Stimulated activated CD8-positive, alpha-beta memory T cell treated with anti-CD3 and anti-CD28 coated beads, Interleukin-15, amount 100 ng/mL, for 48 hours (primary cell): ENCODE results near the gene CASP1.
"Not testable (repeated sequence)": the region's sequence is repeated elsewhere in the genome, so short reads cannot be mapped to it uniquely, and the experiment has no call there.

Experiments
- DNase-seq, 2 donors: peaks; one replicate each; pipeline ENCODE4 v3.0.0-alpha.2; 2020; ENCODE audit warnings: low read depth in 2 of 2

Gene CASP1

DNA sequence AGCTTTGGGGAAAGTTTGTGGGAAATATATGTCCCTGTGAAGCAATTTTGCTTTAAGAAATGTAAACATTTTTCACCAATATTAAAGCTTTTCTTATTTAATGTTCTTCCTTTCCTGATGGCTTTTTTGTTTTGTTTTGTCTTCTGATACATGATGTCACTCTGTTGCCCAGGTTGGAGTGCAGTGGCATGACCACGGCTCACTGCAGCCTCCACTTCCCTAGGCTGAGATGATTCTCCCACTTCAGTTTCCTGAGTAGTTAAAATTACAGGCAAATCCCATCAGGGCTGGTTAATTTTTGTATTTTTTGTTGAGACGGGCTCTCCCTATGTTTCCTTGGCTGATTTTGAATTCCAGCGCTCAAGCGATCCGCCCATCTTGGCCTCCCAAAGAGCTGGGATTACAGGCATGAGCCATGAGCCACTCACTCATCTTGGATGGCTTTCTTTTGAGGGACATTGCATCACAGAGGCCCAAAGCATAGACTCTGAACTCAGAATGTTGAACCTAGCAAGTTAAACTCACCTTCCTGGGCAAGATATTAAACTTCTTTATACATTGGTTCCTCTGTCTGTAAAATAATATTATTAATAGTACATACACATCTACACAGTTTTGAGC is 10.8 kb upstream of the CASP1 start:
- no peak for DNase-seq

DNA sequence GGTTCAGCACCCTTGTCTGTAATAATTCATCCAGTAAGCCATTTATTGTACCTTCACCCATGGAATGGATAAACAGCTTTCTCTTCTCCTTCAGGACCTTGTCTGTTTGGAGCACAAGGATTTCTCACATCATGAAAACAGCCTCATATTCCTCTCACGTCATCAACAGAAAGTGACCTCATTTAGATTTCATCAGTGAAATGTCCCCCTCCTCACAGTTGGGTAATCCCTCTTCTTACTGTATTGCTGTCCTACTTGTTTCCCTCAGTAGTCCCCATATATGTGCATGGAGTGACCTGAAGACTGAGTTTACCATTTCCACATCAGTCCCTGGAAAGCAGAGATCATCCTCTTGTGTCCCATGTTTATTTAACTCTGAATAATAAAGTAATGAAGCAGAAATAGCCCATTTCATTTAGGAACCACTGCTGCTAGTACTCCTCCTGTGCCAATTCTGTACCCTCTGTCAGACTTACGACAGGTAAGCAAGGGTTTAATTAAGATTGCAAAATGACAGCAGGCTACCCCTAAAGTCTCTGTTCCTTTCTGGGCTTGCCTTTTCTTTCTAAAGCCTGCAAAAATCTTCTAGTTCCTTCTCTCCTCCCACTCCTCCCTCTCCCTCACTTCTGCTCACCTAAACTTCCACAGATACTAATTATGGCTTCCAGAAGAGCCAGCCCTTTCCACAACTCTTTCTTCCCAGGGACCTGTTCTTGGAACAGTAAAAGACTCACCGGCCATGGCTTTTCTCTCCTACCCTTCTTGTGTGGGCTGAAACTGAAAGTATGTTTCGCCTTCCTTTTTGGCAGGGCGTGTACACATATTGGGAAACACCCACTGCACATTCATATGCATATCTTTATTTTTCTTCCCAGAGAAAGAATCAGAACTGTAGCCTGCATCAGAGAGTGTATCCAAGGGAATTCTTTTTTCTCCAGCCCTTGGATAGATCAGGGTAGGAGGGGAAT is 9.9 kb upstream of the CASP1 start, which contains the start of gene CARD16:
CARD16 (minus strand) TSS at position 779 of the 968 bp plus-strand sequence; CDS start at position 741, 38 bp downstream.
- peak in 1 of 2 donors; percentile 27 for DNase-seq

DNA sequence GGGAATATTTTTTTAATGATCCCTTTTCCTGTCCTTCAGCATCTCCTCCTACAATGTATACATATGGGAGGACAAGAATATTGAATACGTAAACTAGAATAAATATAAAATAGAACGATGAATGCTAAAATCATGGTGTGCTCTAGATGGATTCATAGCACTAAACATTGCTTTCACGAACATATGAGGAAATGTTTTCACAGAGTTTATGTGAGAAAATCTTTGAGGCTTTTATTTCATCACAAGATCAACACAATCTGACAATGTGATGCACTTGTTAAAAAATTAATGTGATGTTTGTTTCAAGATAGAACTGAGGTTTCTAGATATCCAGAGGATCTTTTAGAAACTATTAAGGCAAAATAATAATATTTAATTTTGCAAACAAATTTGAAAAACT is 7.2 kb upstream of the CASP1 start:
- no peak for DNase-seq

DNA sequence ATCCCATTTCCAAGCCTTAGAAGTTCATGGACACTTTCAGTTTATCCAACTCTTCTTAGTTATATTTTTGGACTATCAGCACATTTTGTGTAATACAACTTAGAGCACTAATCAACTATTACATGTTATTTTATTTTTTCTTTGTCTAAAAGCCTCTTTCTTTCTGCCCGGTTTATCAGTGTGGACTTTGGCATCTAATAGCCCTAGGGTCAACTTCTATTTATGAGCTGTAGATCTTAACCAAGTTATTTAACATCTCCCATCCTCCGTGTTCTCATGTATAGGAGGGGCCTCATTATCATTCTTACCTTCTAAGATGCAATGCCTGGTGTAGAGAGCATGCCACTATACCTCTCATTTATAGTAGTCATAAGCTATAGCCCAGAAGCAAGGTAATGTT is 5.8 kb upstream of the CASP1 start:
- no peak for DNase-seq

DNA sequence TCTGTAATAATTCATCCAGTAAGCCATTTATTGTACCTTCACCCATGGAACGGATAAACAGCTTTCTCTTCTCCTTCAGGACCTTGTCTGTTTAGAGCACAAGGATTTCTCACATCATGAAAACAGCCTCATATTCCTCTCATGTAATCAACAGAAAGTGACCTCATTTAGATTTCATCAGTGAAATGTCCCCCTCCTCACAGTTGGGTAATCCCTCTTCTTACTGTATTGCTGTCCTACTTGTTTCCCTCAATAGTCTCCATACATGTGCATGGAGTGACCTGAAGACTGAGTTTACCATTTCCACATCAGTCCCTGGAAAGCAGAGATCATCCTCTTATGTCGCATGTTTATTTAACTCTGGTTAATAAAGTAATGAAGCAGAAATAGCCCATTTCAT is 556 bp downstream of the CASP1 start:
- not testable (repeated sequence) for DNase-seq

DNA sequence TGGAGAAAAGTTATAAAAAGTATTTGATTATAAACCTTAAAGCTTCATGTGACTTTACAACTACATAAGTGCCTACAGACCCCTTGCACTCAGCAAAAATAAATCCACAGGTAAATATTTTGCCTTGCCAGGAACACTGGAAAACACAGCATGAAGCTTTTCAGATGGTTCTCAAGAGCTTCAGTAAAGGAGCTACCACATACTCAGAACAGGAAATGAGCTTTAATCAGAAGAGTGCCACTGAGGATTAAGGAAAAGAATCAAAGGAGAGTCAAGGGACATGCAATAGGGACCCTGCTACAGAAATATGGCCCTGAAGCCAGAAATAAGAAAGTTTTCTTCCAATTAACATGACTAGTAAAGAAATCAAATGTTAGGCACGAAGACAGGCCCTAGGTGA is 1.2 kb downstream of the CASP1 start:
- DNase-seq, result no peak

DNA sequence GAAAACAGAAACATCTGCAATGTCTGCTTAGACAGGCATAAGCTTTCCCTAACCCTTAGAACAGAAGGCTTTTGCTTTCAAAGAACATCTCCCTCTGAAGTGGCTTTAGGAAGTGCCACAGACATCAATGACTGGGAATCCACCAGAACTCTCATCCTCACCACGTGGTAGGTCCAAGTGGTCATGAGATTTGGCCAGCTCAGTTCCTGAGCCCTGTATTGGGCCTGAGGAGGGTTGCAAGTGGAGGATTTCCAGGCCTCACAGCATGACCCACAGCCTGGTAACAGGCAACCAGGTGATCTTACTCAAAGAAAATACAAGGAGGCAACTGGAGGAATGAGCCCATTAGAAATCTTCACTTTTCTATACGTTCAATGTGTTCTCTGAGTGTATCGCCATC is 1.6 kb downstream of the CASP1 start:
- DNase-seq, result no peak

DNA sequence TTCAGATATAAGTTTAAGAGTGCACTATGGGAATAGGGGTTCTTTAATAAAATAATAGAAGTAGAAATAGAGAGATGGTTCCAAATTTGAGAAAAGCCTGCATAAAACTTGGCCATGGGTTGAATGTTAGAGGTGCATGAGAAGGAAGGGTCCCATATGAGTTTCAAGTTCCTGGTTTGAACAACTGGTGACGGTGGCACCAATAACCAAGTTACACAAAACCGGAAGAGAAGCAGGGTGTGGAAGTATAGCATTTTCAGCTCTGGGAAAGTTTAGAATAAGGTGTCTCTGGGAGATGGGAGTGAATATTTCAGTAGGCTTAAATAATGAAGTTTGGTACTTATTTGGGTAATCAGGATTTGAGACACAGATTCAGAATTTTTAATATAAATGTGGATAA is 2.4 kb downstream of the CASP1 start:
- no peak for DNase-seq

DNA sequence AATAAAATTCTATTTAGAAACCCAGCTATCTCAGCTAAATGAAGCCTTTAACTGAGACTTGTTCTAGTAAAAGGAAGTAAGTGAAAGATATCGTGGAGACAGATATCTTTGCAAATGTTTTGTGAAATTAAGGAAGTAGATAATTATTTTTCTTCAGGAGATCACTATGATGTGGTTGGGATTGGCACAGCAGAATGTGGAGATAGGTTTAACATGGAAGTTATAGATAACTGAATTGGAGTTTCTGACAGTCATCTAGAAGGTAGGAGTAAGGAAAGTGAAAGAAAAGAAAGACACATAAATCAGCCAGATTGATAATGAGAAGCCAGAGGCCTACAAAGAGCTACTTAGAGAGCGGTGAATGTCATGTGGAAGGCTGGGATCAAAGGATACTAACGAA is 7.3 kb downstream of the CASP1 start:
- DNase-seq, result no peak

DNA sequence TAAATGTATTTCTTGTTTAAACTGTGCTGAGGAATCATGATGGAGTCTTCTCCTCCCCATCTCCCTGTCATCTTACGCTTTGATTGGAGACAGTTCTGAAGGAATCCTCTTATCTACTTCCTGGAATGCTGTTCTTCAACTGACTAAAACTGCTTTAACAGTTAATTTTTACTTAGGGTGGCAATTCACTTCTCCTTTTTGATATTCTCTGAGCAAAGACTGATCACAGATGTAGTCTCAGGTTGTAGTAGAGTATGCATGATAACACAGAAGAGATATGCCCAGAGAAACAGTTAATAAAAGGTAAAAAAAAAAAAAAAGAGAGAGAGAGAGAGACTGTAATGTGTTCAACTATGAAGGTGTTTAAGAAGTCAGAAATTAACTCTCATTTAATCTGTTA is 10.6 kb downstream of the CASP1 start:
- DNase-seq, result no peak

DNA sequence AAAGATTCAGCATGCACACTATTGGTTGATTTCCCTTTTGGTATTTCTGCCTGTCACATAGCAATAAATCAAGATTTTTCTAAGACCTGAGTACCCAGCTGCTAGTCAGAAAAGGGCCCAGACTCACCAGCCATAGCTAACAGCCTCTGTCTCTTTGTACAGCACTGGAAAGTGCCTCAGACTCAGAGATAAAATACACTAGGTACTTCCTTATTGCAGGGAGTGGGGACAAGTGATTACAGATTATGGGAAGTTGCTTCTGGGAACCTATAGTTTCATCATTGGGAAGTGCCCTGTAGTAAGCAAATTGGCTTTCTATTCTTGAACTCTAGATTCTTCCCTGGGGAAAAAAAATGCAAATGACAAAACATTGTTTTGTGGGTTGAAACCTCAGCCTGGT is 11.9 kb downstream of the CASP1 start, which contains the start of gene CASP5:
CASP5 (minus strand) TSS at position 166 of the 400 bp plus-strand sequence; CDS start at position 134, 32 bp downstream.
- no peak for DNase-seq

DNA sequence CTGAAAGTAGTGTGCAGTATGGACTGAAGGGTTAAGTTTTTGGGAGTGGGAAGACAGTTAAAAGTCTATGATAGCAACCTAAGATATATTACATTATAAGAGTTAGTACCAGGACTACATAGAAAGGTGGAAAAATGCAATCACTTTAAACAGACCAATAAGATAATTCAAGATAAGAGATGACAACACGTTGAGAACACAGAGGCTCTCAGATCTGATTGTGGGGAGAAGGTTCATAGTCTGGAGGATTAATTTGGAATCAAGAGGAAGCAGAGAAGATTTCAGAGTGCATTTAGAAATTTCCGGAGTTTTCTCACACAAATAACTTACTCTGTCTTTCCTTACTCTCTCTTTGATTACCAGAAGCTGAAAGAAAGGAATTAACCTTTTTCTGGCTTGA is 12.4 kb downstream of the CASP1 start:
- no peak for DNase-seq

DNA sequence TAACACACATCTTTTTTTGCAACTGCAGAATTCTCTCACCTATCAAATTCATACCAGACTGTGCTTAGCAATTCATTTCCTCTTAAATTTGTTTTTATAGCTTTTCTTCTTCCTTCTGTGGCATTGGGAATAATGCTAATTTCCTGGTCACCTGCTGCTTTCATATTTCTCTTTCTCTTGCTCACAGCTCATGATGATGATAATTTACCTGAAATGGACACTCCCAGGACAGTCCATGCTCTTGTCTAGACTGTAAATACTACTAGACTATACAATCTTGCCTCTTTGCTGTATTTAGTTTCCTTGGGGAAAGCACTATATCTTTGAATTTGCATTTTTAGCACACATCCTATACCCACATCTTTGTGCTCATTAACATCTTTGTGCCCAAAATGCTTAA is 27.5 kb downstream of the CASP1 start:
- no peak for DNase-seq

DNA sequence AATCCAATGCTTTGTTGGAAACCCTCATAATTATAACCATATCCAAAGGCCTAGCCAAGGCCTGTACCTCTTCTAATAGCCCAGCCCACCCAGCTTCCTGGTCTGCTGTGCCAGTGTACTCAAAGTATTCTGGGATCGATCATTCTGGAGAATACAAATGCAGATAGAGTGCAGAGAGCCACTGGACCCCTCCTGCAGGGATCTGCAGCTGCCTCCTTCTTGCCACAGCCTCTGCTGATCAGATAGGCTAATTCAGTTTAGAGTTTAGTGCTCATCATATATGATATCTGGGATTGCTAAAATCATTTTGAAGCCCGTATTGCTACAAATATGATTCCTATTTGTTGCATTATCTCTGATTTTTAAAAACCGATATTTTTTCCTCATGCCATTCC is 29.5 kb downstream of the CASP1 start:
- no peak for DNase-seq

DNA sequence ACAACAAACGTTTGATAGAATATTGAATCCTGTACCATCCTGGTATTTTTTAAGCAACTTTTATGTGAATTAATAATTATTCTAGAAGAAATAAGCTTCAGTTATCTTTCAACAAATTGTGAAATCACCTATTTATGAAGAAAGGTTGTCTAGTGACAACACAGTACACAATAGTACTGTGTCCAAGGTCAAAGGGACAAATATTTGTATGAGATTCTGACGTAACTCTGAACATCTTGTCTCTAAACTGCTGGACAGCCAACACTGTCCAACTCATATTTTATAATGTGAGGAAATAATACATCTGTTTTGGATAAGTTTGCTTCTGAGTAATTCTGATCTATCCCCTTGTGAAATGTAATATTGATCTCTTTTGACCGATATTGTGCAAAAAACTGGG is 30.9 kb downstream of the CASP1 start:
- DNase-seq, result no peak

DNA sequence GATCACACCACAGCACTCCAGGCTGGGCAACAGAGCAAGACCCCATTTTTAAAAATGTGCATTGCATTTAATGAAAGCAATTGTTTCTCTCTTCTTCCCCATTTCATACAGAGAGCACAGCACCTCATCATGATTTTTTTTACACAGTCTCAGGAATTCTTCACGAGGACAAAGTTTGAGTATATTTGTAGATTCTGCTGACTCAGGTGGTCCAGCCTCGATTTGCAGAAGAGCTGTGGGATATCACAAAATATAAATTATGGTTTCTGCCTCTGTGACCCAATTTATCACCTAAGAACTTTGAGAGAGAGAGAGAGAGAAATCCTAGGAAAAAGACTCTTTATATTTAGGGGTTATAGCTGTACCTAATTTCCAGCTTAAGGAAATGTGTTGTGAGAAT is 31.8 kb downstream of the CASP1 start:
- DNase-seq, result no peak

DNA sequence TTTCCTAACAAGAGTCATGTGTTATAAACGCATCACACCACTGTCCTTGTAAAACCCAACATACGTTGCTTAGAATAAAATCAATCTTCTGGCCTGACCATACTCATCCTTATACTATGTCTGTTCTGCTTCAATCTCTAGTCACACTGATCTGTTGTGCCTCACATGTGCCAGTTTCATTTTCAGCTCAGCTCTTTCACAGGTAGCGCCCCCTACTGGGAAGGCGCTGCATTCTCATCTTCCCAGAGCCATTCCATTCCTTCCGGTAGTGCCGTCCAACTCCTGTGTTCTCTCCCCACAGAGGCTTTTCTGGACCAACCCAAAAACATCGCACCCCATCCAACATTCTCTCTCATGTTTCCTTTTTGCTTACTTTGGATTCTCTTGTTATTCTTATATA is 34.1 kb downstream of the CASP1 start:
- DNase-seq, result peak; percentile 15 to 26

DNA sequence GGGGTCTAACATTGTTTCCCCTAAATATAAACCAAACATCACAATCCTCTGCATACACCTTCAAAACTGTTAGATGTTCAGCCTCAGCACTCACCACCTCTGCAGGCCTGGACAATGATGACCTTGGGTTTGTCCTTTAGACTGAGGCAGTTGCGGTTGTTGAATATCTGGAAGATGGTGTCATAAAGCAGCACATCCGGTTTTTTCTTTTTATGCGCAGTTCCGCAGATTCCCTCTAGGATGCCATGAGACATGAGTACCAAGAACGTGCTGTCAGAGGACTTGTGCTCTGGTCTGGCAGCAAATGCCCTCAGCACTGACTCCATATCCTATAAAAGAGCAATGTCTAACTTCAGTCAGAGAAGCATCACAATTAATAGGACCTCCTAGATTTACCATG is 34.8 kb downstream of the CASP1 start:
- no peak for DNase-seq

DNA sequence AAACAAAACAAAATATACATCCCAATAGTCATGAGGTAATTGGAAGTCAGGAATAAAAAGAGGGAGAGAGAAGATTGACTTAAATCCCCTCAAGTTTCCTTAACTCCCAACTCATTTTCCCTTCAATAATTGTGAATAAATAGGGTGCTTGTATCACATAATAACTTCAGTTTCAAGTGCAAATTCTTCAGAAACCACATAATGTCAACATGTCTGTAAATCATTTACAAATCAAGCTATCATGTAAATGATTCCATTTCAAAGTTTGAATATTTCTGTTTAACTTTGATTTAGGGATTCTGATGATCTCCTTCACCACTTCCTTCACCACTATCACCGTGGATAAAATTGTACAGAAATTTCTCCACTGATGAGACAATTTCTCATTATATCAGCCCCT is 35.2 kb downstream of the CASP1 start:
- no peak for DNase-seq

DNA sequence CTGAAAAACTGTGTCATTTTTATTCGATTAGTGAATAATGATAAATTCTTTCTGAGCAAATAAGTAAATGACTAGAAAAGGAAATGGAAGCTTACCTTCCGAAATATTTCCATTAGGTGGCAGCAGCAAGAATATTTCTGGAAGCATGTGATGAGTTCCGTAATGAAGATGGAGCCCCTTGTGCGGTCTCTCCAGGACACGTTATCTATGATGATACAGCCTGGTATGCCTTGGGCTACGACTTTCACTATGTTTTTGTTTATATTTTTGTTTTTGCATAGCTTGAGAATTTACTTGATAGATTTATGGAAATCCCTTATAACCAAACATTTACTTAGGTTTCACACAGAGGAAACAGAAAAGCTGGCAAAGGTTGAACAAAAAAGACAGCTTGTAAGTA is 37.7 kb downstream of the CASP1 start:
- no peak for DNase-seq

DNA sequence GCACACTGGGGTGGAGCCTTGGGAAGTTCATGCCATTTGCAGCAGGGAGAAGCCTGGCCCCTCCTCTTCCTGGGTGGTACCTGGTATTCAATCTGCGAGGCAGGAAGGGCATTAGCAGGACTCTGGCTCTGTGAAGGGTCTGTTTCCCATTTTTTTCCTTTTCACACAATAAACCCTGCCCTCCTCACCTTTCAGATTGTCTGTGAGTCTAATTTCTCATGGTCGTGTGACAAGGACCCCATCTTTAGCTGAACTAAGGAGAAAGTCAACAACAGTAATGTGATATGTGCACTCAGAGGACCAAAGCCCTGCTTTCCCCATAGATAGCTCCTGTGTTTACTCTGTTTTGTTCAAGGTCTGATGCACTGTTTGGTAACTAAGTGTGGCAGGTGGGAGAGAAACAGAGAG is 39.9 kb downstream of the CASP1 start:
- no peak for DNase-seq

DNA sequence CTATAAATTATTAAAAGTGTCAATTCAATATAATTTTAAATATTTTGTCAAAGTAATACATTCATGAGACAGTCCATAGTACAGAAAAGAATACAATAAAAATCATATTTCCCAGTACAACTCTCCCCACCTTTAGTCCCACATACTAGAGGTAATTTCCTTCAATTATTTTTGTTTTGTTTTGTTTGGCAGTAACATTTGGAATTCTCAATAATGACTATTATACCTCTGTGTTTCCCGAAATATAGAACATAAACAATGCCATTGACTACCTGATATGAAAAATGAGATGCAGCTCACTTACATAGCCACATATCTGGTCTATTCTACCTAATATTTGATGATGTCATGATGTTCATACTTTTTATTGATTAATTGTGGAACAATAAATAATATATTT is 42.2 kb downstream of the CASP1 start:
- no peak for DNase-seq

DNA sequence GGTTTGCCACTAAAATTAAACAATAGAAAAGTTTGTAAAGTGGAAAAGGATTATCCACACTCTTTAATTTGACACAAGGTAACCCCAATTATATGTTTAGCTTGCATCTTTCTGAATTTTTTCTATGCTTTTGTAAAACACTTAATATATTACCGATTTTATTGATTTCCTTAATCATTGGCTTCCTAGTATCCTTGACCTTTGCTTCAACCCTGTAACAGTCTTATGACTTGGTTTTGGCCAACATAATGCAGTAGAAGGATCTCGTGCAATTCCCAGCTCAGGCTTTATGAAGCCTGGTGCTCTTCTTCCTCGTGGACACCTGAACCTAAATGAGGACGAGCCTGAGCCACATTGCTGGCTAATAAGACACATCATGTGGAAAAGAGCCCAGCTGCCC is 43.0 kb downstream of the CASP1 start:
- no peak for DNase-seq
